Right lung (tissue), 5 donors: ENCODE measurements around the gene CHIT1. TPM values are rescaled to one million over a fixed set of nuclear protein-coding genes. Genes with fewer than 3 reads are reported as not detected.

Experiments
- DNase-seq, 2 donors: peaks; one replicate each; pipeline ENCODE4 v3.0.0-alpha.2; 2013
- polyA plus RNA-seq, 5 donors: library from polyadenylated mRNA; unstranded; fragments of 120-200 nt; gene quantifications; one replicate each; pipeline versions ENCODE4 v1.2.1 to v1.2.3, GENCODE V29; 2013; ENCODE audit warnings: inconsistent platforms in 1 of 5, low replicate concordance in 1 of 5; ENCODE audit not compliant: insufficient read length in 5 of 5, insufficient read depth in 1 of 5

The CHIT1 gene
- polyA plus RNA-seq, 5 donors, result 0.09 to 0.25 (median 0.17) TPM

GRCh38 chr1:203216274-203217138 is 13.0 kb downstream of the CHIT1 start:
- peak; percentile 55 to 76 for DNase-seq

DNA sequence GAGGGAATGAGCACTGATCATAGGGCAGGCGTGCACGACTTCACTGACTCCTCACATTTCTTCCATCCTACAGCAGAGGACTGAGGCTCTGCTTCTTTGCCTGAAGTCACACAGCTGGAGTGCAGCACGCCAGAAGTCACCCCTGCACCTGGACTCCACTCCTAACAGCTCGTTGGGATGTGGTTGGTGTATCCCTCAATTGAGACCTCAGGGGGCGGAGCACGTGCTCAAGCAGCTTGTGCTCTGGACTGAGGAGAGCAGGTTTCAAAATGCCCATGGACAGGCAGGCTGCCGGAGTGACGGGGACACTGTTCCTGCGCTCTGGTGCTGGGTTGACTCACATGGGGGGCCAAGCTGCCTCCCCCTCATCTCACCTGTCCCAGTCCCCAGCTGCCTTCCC is 13.9 kb downstream of the CHIT1 start:
- no peak for DNase-seq

GRCh38 chr1:203214871-203215270 is 14.6 kb downstream of the CHIT1 start:
- DNase-seq, result no peak

DNA sequence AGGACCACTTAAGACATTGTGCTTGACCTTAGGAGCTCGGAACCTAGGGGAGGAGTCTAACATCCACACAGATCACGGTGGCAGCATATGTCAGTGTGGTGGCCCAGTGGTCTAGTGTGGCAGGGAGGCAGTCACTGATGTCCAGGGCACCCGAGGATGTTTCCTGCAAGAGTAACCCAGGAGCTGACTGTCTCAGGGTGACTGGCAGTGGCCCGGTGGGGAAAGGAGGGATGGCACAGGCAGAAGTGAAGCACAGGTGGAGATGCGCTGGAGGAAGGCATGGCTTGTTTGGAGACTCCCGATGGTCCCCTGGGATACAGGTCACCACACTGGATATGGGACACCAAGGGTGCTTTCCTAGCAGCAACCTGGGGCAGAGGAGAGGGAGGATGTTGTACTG is 16.3 kb downstream of the CHIT1 start:
- DNase-seq, result no peak

DNA sequence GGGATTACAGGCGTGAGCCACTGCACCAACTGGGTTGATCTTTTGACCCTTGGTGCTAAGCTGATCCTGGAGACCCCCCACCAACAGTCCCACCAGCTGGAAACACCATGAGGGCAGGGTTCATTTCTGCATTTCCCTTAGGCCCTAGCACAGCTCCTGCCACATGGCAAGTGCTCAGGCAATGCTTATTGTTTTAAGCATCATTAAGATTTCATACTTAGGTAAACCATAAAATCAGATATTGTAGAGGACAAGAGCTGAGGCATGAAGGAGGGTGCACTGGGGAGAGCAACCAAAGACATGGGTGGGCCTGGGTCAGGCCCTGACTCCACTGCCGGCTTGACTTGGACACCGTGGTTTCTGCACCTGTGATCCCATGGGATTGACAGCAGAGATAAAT is 17.7 kb downstream of the CHIT1 start:
- DNase-seq, result no peak

DNA sequence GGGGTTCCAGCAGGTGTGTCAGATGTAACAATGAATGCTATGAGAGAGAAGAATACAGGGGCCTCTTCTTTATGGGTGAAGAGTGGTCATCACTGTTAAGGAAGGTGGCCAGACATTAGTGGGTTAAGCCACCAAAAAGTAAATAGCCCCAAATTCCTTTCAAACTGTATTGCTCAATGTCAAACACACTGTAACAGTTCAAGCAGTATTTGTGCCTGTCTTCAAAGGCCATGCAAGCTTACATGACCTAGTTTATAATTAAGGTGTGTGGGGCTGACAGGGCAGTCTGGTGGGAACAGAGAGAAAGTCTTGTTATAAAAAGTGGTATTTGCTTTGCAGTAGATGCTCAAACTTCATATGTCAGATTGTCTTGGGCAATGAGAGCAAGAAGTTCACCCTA is 18.5 kb downstream of the CHIT1 start:
- no peak for DNase-seq

- no peak for DNase-seq
These were observed 19.1 kb downstream of the CHIT1 start for GRCh38 chr1:203210350-203210749.

GRCh38 chr1:203208181-203208580 is 21.3 kb downstream of the CHIT1 start:
- no peak for DNase-seq

GRCh38 chr1:203207751-203208150 is 21.7 kb downstream of the CHIT1 start:
- DNase-seq, result no peak

DNA sequence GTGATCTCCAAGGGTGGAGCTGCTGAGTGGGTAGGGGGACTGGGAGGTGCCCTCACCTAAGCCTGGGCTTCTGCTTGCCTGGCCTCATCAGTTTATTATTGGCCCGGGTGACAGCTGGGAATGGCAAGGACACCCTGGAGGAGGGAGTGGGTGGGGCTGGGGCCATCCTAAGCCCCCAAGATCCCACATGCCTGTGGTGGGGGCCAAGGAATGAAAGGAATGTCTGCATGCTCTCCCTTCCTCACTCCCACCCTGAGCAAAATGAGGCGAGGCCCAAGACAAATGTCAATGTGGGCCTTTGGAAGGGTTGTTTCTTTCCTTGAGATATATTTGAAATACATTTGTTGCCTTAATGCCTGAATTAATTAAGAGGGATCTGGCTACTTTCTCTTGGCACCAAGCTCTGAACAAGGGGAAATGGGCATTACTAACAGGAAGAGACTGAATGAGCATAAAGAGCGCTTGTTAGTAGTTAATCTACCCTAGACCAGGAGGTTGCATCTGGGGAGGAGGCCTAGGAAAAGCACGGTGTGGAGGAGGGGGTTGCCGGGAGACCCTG is 23.3 kb downstream of the CHIT1 start:
- DNase-seq, result no peak

DNA sequence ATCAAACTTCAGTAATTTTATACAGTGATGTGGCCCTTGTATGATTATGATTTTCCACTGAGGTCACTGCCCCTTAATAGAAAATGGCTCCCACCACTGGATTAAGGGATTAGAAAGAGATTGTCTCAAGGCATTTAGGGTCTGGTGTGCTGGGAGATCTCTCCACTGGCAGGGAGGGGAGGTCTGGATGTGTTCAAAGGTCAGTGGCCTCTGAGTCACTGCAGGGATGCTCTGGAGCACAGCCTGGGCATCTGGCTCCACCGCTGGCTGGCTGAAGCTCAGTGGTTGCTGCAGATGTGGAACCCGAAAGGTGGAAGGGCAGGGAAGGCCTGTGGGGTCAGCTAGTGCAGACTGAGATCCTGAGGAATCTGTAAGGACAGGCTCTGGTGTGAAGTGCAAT is 24.7 kb downstream of the CHIT1 start:
- no peak for DNase-seq

DNA sequence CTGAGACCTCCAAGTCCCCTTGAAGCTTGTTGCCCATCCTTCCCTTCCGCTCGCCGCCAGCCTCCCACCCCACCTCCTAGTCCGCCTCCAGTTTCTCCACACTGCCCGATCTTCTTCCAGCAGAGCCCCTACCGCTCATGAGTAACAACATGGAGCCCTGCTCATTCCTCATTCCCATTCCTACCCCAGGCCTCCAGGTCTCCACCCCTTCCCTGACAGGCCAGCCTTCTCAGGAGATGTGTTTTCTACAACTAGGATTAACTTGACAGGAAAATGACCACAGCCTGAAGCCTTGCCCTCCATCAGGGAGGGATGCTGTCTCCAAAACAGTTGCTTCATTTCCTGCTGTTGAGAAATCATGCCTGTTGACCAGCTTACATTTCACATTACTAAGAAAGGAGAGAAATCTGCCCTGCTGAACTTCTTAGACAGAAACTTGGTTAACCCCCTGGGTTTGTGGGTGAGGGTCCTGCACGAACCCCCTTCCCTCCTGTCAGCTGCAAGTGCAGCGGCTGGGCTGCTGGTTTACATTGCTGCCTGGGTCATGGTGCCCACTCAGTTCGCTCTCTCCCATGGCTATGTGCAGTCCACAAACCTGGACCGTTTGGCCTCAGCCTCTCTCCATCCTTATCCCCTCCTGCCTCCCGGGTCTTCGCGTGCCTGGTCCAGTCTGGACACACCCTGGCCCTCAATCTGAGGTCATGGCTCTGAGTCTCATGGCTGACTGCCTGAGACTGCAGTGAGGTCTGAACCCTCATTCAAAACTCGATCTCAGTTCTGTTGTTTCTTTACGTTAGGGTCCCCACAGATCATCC is 26.8 kb downstream of the CHIT1 start:
- DNase-seq, result peak; percentile 71 to 80

DNA sequence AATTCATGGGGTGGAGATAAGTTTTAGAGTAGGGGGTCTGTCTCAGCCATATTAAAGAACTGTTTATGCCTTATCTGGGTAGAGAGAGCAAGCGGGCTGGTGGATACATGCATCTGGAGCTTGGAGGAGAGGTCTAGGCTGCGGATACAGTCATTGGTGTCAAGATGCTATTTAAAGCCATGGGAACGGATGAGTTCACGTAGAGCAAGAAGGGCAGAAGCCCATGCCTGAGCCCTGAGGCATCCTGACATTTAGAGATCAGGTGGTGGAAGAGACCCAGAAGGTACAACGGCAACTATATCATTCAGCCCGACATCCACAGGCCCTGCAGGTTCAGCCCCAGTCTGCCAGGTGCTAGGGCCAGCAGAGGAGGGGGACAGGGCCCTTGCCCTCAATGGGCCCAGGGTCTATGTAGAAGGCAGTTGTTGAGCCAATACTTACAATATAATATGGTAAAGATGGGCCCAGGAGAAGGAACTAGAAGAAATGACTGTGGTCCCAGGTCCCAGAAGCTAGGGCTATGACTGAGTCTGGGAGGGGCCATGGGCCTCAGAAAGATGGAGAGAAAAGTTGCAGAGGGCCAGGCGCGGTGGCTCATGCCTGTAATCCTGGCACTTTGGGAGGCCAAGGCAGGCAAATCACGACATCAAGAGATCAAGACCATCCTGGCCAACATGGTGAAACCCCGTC is 27.8 kb downstream of the CHIT1 start:
- no peak for DNase-seq

GRCh38 chr1:203200916-203201315 is 28.6 kb downstream of the CHIT1 start:
- DNase-seq, result no peak

DNA sequence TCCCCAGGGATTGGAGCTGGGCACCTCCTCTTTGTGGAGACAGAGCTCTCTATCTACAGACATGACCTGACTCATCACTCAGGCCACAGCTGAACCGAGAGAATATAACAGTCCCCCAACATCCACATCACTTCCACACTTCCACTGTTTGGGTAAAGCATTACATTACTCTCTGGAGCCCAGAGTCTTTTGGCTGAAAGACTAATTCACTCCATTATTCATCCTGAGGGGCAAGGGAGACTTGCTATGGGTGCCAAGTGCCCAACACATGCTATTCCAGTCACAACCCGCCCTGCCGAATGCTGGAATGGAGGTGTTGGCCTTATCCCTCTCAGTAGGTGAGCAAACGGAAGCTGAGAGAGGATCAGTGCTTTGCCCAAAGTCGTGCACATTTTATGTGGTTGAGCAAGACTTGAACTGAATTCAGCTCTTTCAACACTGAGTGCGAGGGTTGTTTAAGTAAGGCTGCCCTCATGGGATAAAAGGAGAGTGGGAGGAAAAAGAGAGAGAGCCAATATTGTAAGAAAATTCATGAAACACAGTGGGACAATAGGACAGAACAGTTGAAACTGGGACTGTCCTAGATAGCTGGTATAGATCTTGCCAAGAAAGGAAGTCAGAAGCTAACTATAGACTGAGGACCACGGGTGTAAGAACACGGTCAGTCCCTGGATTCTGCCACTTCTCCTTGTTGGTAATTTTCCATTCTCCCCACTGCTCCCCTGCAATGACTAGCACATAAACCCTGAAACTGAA is 29.5 kb downstream of the CHIT1 start:
- DNase-seq, result peak; percentile 53 to 72

GRCh38 chr1:203199481-203199815 is 30.0 kb downstream of the CHIT1 start:
- DNase-seq, result no peak

GRCh38 chr1:203199002-203199401 is 30.5 kb downstream of the CHIT1 start:
- DNase-seq, result no peak

DNA sequence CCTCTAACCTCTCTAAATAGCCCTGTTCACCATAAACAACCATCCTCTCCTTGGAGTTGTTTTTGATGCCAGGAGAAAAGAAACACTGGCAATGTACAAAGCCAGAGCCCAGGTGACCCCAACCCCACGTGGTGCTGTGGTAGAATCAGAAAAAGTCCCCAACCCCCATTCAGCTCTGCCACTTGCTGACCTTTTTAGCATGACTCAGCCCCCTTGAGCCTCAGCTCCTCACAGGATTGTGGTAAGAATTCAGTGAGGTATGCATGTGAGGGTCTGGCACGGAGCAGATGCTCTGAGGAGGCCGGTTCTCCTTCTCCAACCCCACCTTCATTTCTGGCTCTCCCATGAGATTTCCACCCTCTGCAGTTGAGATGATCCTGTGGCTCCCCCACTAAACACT is 31.8 kb downstream of the CHIT1 start:
- no peak for DNase-seq

DNA sequence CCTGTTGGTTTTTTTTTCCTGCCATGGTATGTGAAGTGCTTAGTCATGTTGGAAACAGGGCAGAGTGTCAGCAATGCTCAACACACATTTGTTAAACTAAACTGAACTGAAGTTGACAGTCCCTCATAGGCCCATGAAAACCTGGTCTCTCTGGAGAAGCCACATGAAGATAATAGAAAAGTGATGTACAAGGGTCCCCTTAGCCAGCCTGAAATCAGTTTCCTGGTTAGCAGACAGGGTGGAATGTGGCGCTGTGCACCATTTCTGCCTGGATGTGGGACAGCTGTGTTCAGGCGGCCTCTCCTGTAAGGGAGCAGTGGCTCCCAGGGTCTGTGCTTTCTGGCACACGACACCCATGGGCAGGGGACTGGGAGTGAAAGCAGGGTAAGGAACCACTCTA is 33.1 kb downstream of the CHIT1 start:
- no peak for DNase-seq

- DNase-seq, result no peak
These were observed 38.5 kb downstream of the CHIT1 start for GRCh38 chr1:203190949-203191348.

GRCh38 chr1:203189951-203190352 is 39.5 kb downstream of the CHIT1 start:
- no peak for DNase-seq
